ENCODE measurements around the gene GPR132. TPM values are rescaled to one million over a fixed set of nuclear protein-coding genes. Genes with fewer than 3 reads are reported as not detected.

GPR132 gene
- total and polyA plus RNA-seq, 2 donors (not counting 1 experiment from before 2014, with no cell fraction given), result 38.6 to 54.5 TPM

DNA sequence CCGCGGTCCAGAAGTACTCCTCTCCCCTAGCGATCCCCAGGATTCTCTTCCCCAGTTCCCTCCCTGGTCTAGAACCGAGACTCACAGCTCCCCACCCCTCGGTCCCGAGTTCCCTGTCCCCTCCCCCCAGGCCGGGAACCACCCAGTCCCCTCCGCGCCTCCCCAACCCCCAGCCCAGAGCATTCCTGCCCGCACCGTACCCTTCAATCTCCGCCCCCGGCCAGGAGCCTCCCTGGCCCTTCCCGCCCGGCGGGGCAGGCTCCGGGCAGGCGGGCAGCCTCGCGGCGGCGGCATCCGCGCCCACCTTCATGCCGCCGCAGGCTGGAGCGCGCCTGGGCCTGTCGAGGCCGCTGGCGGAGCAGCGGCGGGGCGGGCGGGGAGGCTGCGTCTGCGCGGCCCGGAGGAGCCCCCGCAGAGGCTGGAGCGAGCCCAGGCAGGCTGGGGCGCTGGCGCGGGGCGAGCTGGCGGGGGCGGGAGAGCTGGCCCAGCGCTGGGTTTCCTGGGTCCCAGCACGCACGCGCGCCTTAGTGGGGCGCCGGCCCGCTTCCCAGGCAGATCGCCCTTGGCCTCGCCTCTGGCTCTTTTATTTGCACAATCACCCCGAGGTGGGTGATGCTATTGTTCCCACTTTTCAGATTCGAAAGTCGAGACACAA, 22.2 kb upstream of the GPR132 start:
- intact Hi-C loops (cut with micrococcal nuclease), result loop anchor here (1.0 to 2.0 kb wide), 3 partner anchors 103 to 213 kb away; partner anchors contain the start of genes BRF1 and CLBA1
- Mint-ChIP-seq H3K27ac (no peak overlapping the region), H3K27me3 (peaks cover 16% of the 10 kb centered on the region), H3K9me3 (ENCODE audit: insufficient read depth) (no peaks in the 10 kb centered on the region), H3K4me1 (peaks cover 16% of the 10 kb centered on the region), H3K4me3 (peak overlapping the region; percentile 85)
- Histone ChIP-seq H3K9me3 (ENCODE audit: control extremely low read depth in 1 of 3, control insufficient read depth in 2 of 3, insufficient read depth in 1 of 3, low read length in 2 of 3) (no peaks in the 10 kb centered on the region), H3K4me2 (replicated peaks; ENCODE audit: low read depth, low read length, poor library complexity, severe bottlenecking) (peak overlapping the region; percentile 100), H4K20me1 (ENCODE audit: control insufficient read depth, insufficient read depth, low read length, poor library complexity, severe bottlenecking) (peaks cover 16% of the 10 kb centered on the region), H3K36me3 (replicated peaks in 1 of 2; ENCODE audit: control extremely low read depth in 1 of 2, control insufficient read depth in 1 of 2, extremely low read depth in 1 of 2, insufficient read depth in 2 of 2, low read length in 1 of 2) (no peaks in the 10 kb centered on the region), H2AFZ (ENCODE audit: insufficient read depth, low read depth, low read length, poor library complexity, severe bottlenecking) (peak overlapping the region; percentile 79), H3K4me1 (ENCODE audit: control insufficient read depth in 2 of 2, insufficient read depth in 2 of 2, low read length in 2 of 2) (peaks cover 9 to 20% of the 10 kb centered on the region in 2 donors), H3K27me3 (replicated peaks in 1 of 4; ENCODE audit: control extremely low read depth in 1 of 4, control insufficient read depth in 3 of 4, insufficient read depth in 4 of 4, low read length in 3 of 4) (peaks cover 0 to 30% (median 9%) of the 10 kb centered on the region in 4 experiments), H3K9ac (ENCODE audit: low read length) (peak overlapping the region; percentile 70), H3K27ac (ENCODE audit: low read length in 2 of 2) (peak overlapping the region in 1 of 2 donors; percentile 26), H3K79me2 (ENCODE audit: control insufficient read depth, insufficient read depth, low read length) (peaks cover 11% of the 10 kb centered on the region), H3K4me3 (ENCODE audit: control extremely low read depth in 1 of 5, extremely low read depth in 1 of 5, insufficient read depth in 1 of 5, low read depth in 2 of 5, low read length in 4 of 5) (peak overlapping the region in 4 of 5 experiments; percentile 55 to 67 (median 60))
- ATAC-seq (ENCODE audit: low read depth), result peak; percentile 10
- CTCF ChIA-PET, result interaction anchor here (0.6 to 8.8 kb wide), 15 partner anchors 8 to 1329 kb away, joined by 3 to 192 read pairs (median 6); partner anchors contain the start of gene GPR132
- POLR2A ChIA-PET, result interaction anchor here (0.8 to 1.6 kb wide), 3 partner anchors 14 to 102 kb away, joined by 3 to 4 read pairs (median 3); partner anchors contain the start of gene CLBA1
- TF ChIP-seq, protein P1, sequence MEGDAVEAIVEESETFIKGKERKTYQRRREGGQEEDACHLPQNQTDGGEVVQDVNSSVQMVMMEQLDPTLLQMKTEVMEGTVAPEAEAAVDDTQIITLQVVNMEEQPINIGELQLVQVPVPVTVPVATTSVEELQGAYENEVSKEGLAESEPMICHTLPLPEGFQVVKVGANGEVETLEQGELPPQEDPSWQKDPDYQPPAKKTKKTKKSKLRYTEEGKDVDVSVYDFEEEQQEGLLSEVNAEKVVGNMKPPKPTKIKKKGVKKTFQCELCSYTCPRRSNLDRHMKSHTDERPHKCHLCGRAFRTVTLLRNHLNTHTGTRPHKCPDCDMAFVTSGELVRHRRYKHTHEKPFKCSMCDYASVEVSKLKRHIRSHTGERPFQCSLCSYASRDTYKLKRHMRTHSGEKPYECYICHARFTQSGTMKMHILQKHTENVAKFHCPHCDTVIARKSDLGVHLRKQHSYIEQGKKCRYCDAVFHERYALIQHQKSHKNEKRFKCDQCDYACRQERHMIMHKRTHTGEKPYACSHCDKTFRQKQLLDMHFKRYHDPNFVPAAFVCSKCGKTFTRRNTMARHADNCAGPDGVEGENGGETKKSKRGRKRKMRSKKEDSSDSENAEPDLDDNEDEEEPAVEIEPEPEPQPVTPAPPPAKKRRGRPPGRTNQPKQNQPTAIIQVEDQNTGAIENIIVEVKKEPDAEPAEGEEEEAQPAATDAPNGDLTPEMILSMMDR (IDR thresholded peaks at IDR 0.05), result no peak
- no peak for TF ChIP-seq EZH2 (IDR thresholded peaks at IDR 0.05; ENCODE audit: borderline replicate concordance, insufficient read depth, low read depth, low read length, poor library complexity, severe bottlenecking)
- peak; percentile 61 for DNase-seq
- WGBS (ENCODE audit: insufficient coverage), result 4% methylated on average over 60 of the region's 60 CpGs
